ENCODE data around the gene GSTA3. TPM values are rescaled to one million over a fixed set of nuclear protein-coding genes. Genes with fewer than 3 reads are reported as not detected.

The GSTA3 gene
- total and polyA plus RNA-seq, 2 donors (not counting 3 experiments of a cell fraction or from before 2014, with no cell fraction given) = not detected

DNA sequence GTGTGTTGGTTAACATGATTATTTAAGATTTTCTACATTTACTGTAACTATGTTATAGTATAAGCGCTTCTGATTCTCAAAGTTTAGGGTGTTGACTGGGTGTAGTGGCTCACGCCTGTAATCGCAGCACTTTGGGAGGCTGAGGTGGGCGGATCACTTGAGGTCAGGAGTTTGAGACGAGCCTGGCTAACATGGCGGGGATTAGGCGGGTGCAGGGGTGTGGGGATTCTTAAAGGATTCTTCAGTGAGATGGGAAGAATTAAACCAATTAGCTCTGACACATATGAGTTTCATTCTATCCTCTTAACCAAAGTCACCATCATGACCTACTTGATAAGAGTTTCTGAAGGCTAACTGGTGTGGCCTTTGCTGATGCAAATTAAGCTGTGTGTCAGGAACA lies 46.4 kb upstream of the GSTA3 start:
- no peak for DNase-seq (ENCODE audit: low read depth, low spot score)
- H3K9ac ChIP-seq (replicated peaks; ENCODE audit: extremely low read depth, insufficient read depth, low read length) = no peak overlapping the region
- no peaks in the 10 kb centered on the region for H4K20me1 ChIP-seq (replicated peaks; ENCODE audit: control insufficient read depth, extremely low read depth, insufficient read depth, low read length)
- H3K36me3 ChIP-seq (ENCODE audit: control insufficient read depth in 2 of 2, extremely low read depth in 1 of 2, insufficient read depth in 2 of 2, low read length in 2 of 2) = no peaks in the 10 kb centered on the region
- POLR2A ChIA-PET = no interaction called here
- no peak for FAIRE-seq
- H3K9me3 ChIP-seq (replicated peaks; ENCODE audit: control insufficient read depth, insufficient read depth, low read length) = no peaks in the 10 kb centered on the region
- no peaks in the 10 kb centered on the region for H3K9me1 ChIP-seq (replicated peaks; ENCODE audit: control insufficient read depth, extremely low read depth, insufficient read depth, low read length)
- CTCF ChIA-PET = interaction anchor here (2.1 kb wide), 1 partner anchor 9 kb away, joined by 4 read pairs; no protein-coding TSS in a partner anchor
- no peaks in the 10 kb centered on the region for H3K79me2 ChIP-seq (ENCODE audit: control insufficient read depth, insufficient read depth, low read length)
- BruUV-seq (replicated peaks) = no TSS peak
- intact Hi-C loops (cut with micrococcal nuclease) (no loop called here), dilution Hi-C loops (cut with MboI; ENCODE audit: extremely low pct_ligation_motif_present, low sequenced_read_pairs) (no loop called here)
- H3K27ac ChIP-seq (ENCODE audit: insufficient read depth, low read depth, low read length) = no peak overlapping the region
- H2AFZ ChIP-seq (ENCODE audit: low read depth, low read length) = no peak overlapping the region
- peaks cover 0 to 3% of the 10 kb centered on the region in 2 experiments for H3K27me3 ChIP-seq (ENCODE audit: control insufficient read depth in 2 of 2, insufficient read depth in 2 of 2, low read length in 2 of 2)
- no peak overlapping the region for H3K4me2 ChIP-seq (ENCODE audit: insufficient read depth, low read length)
- H3K4me3 ChIP-seq (replicated peaks in 1 of 3; ENCODE audit: insufficient read depth in 1 of 3, low read depth in 1 of 3, low read length in 3 of 3) = no peak overlapping the region
- no peaks in the 10 kb centered on the region for H3K4me1 ChIP-seq (ENCODE audit: control insufficient read depth, extremely low read depth, insufficient read depth, low read length)
- TF ChIP-seq EZH2 (IDR thresholded peaks at IDR 0.05; ENCODE audit: borderline replicate concordance, low read depth, low read length, severe bottlenecking) = no peak
- TF ChIP-seq JUN (IDR thresholded peaks at IDR 0.05; ENCODE audit: borderline replicate concordance, insufficient read depth, insufficient read length, low read depth) = no peak
- TF ChIP-seq FOS (IDR thresholded peaks at IDR 0.05; ENCODE audit: borderline replicate concordance, insufficient read depth, low read length) = no peak
- TF ChIP-seq, protein P1, sequence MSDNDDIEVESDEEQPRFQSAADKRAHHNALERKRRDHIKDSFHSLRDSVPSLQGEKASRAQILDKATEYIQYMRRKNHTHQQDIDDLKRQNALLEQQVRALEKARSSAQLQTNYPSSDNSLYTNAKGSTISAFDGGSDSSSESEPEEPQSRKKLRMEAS (IDR thresholded peaks at IDR 0.05; ENCODE audit: insufficient read depth, insufficient read length) = no peak

DNA sequence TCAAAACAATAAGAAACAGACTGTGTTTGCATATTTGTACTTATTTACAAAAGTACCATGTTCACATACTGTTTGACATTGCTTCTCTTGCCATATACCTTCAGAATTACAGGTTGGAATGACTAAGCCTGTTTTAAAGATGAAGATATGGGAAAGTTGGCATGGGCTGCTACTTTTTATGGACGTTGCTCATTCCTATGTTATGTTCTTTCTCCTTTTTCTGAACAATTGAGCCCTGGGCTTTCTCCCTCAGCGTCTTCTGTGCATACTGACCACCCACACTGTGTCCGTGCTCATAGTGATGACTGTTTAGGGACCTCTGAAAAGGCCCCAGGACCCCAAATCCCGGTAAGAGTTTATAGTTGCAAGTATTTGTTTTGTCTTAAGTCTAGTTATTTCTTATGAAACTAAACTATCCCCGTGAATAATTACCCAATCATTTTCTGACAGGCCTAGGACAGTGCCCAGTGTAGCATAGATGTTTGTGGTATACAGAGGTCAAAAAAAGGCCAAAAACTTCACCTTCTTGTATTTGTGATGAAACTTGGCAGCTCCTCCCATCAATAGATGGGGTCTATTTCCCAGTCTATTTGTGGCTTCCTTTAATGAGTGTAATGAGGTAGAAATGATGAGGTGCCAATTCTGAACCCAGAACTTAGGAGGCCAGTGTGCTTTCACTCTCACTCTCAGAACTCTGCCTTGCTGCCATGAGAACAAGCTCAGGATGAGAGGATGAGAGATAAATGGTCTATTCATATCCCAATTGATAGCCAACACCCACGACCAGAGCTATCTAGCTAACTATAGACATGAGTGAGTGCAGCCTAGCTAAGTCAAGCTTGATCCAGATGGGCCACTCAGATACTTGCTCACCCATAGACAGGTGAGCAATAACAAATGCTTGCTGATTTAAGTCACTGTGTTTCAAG lies 44.7 kb upstream of the GSTA3 start:
- no peaks in the 10 kb centered on the region for H3K79me2 ChIP-seq (ENCODE audit: control insufficient read depth, insufficient read depth, low read length)
- FAIRE-seq (no peak), DNase-seq (ENCODE audit: low read depth, low spot score) (no peak)
- no TSS peak for BruUV-seq (replicated peaks)
- no peaks in the 10 kb centered on the region for H3K9me1 ChIP-seq (replicated peaks; ENCODE audit: control insufficient read depth, extremely low read depth, insufficient read depth, low read length)
- no peaks in the 10 kb centered on the region for H3K9me3 ChIP-seq (replicated peaks; ENCODE audit: control insufficient read depth, insufficient read depth, low read length)
- ChIA-PET CTCF (no interaction called here), POLR2A (no interaction called here)
- H4K20me1 ChIP-seq (replicated peaks; ENCODE audit: control insufficient read depth, extremely low read depth, insufficient read depth, low read length) = no peaks in the 10 kb centered on the region
- no peak overlapping the region for H3K4me2 ChIP-seq (ENCODE audit: insufficient read depth, low read length)
- dilution Hi-C loops (cut with MboI; ENCODE audit: extremely low pct_ligation_motif_present, low sequenced_read_pairs) = no loop called here
- H3K4me3 ChIP-seq (replicated peaks in 1 of 3; ENCODE audit: insufficient read depth in 1 of 3, low read depth in 1 of 3, low read length in 3 of 3) = no peak overlapping the region
- TF ChIP-seq GATA2 (IDR thresholded peaks at IDR 0.05; ENCODE audit: insufficient read depth, insufficient read length, low read depth, low read length) = no peak
- TF ChIP-seq FOS (IDR thresholded peaks at IDR 0.05; ENCODE audit: borderline replicate concordance, insufficient read depth, low read length) = no peak
- TF ChIP-seq, protein P2, sequence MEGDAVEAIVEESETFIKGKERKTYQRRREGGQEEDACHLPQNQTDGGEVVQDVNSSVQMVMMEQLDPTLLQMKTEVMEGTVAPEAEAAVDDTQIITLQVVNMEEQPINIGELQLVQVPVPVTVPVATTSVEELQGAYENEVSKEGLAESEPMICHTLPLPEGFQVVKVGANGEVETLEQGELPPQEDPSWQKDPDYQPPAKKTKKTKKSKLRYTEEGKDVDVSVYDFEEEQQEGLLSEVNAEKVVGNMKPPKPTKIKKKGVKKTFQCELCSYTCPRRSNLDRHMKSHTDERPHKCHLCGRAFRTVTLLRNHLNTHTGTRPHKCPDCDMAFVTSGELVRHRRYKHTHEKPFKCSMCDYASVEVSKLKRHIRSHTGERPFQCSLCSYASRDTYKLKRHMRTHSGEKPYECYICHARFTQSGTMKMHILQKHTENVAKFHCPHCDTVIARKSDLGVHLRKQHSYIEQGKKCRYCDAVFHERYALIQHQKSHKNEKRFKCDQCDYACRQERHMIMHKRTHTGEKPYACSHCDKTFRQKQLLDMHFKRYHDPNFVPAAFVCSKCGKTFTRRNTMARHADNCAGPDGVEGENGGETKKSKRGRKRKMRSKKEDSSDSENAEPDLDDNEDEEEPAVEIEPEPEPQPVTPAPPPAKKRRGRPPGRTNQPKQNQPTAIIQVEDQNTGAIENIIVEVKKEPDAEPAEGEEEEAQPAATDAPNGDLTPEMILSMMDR (IDR thresholded peaks at IDR 0.05; ENCODE audit: extremely low read depth in 1 of 2, insufficient read depth in 1 of 2, low read depth in 1 of 2, low read length in 2 of 2) = no peak
- TF ChIP-seq, protein P1 (IDR thresholded peaks at IDR 0.05; ENCODE audit: insufficient read depth, insufficient read length) = no peak
- no peak for TF ChIP-seq MYC (IDR thresholded peaks at IDR 0.05; ENCODE audit: low read depth, low read length)
- no peak for TF ChIP-seq POLR2AphosphoS5 (IDR thresholded peaks at IDR 0.05; ENCODE audit: insufficient read depth, low read depth, low read length)
- TF ChIP-seq EZH2 (IDR thresholded peaks at IDR 0.05; ENCODE audit: borderline replicate concordance, low read depth, low read length, severe bottlenecking) = no peak
- no peak for TF ChIP-seq POLR2A (IDR thresholded peaks at IDR 0.05; ENCODE audit: low read depth, low read length)
- H3K9ac ChIP-seq (replicated peaks; ENCODE audit: extremely low read depth, insufficient read depth, low read length) = no peak overlapping the region
- H3K36me3 ChIP-seq (ENCODE audit: control insufficient read depth in 2 of 2, extremely low read depth in 1 of 2, insufficient read depth in 2 of 2, low read length in 2 of 2) = no peaks in the 10 kb centered on the region
- no peak overlapping the region for H3K27ac ChIP-seq (ENCODE audit: insufficient read depth, low read depth, low read length)
- no peak overlapping the region for H2AFZ ChIP-seq (ENCODE audit: low read depth, low read length)
- H3K27me3 ChIP-seq (ENCODE audit: control insufficient read depth in 2 of 2, insufficient read depth in 2 of 2, low read length in 2 of 2) = peaks cover 2 to 3% of the 10 kb centered on the region in 2 experiments
- H3K4me1 ChIP-seq (ENCODE audit: control insufficient read depth, extremely low read depth, insufficient read depth, low read length) = no peaks in the 10 kb centered on the region
- intact Hi-C loops (cut with micrococcal nuclease) = no loop called here
